ENCODE measurements around the gene RNF225.
"Not testable (repeated sequence)": the region's sequence is repeated elsewhere in the genome, so short reads cannot be mapped to it uniquely, and the experiment has no call there.

DNA sequence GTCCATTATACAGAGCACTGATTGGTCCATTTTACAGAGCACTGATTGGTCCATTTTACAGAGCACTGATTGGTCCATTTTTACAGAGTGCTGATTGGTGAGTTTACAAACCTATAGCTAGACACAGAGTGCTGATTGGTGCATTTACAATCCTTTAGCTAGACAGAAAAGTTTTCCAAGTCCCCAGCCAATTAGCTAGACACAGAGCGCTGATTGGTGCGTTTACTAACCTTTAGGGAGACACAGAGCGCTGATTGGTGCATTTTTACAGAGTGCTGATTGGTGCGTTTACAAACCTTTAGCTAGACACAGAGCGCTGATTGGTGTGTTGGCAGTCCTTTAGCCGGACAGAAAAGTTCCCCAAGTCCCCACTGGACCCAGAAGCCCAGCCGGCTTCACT lies 47.5 kb downstream of the RNF225 start:
- TF ChIP-seq POLR2A, POLR2AphosphoS5, TAF1, POU2F2 (IDR thresholded peaks at IDR 0.05; ENCODE audit: low read depth, low read length): not testable (repeated sequence)
